H1 (cell line): Measurements from ENCODE around the gene FAM219A. TPM values are rescaled to one million over a fixed set of nuclear protein-coding genes. Genes with fewer than 3 reads are reported as not detected.

Source experiments
- CTCF ChIA-PET: fragments of 300-600 bp; sonication (Branson Sonifier 250); formaldehyde crosslinking; loops from one replicate; lab custom pipeline; 2021; ENCODE audit not compliant: partially characterized antibody; lab: Charles Lee
- POLR2A ChIA-PET: fragments of 300-600 bp; sonication (Branson Sonifier 250); formaldehyde crosslinking; loops from one replicate; lab custom pipeline; 2021; ENCODE audit warnings: inconsistent platforms; ENCODE audit not compliant: partially characterized antibody; lab: Charles Lee
- DNase-seq, 2 experiments: peaks; one replicate each; pipeline versions ENCODE4 v3.0.0 to v3.0.0-alpha.2; 2010 to 2022; ENCODE audit warnings: low spot score in 2 of 2, low read depth in 1 of 2, mixed read lengths in 1 of 2
- FAIRE-seq: peaks from 2 replicates; lab custom pipeline; 2011; peaks lifted over from hg19 to GRCh38; lab: Jason Lieb, UNC
- H2AFZ ChIP-seq: 2 replicates; pipeline ENCODE4 v1.8.1; 2012; ENCODE audit warnings: low read length, inconsistent platforms
- H2AK5ac ChIP-seq: 2 replicates; pipeline ENCODE4 v1.6.1; 2013; ENCODE audit warnings: low read depth, low read length
- H2BK120ac ChIP-seq: replicated peaks from 2 replicates; pipeline ENCODE3; 2013; ENCODE audit warnings: low read depth, low read length, inconsistent platforms
- H2BK12ac ChIP-seq: 2 replicates; pipeline ENCODE4 v1.6.1; 2013; ENCODE audit warnings: low read depth, low read length
- H2BK15ac ChIP-seq: 2 replicates; pipeline ENCODE4 v1.6.1; 2013; ENCODE audit warnings: low read length
- H2BK20ac ChIP-seq: 2 replicates; pipeline ENCODE4 v1.6.1; 2013; ENCODE audit warnings: low read length
- H2BK5ac ChIP-seq: 2 replicates; pipeline ENCODE4 v1.6.1; 2013; ENCODE audit warnings: low read depth, low read length
- H3K14ac ChIP-seq: 2 replicates; pipeline ENCODE4 v1.6.1; 2013; ENCODE audit warnings: inconsistent platforms; ENCODE audit not compliant: insufficient read length
- H3K18ac ChIP-seq: 2 replicates; pipeline ENCODE4 v1.6.1; 2013; ENCODE audit warnings: low read length; ENCODE audit errors: extremely low read depth
- H3K23ac ChIP-seq: 2 replicates; pipeline ENCODE4 v1.6.1; 2013; ENCODE audit warnings: inconsistent platforms; ENCODE audit not compliant: insufficient read length
- H3K23me2 ChIP-seq: 2 replicates; pipeline ENCODE4 v1.6.1; 2013; ENCODE audit warnings: low read depth, low read length
- H3K27ac ChIP-seq: 2 replicates; pipeline ENCODE4 v1.6.1; 2011; ENCODE audit warnings: low read depth, low read length, inconsistent platforms
- H3K27me3 ChIP-seq, 4 experiments: replicated peaks in 1 of 4; 1 replicate in 1 of 4; 2 replicates in 3 of 4; pipeline versions ENCODE4 v1.6.1 to v1.8.1; 2011 to 2013; ENCODE audit warnings: low read length in 3 of 4, mild to moderate bottlenecking in 3 of 4, inconsistent platforms in 2 of 4, mixed read lengths in 2 of 4, moderate library complexity in 1 of 4; ENCODE audit not compliant: control insufficient read depth in 3 of 4, insufficient read depth in 3 of 4; ENCODE audit errors: extremely low read depth in 1 of 4
- H3K36me3 ChIP-seq, 4 experiments: 2 replicates each; pipeline versions ENCODE4 v1.6.1 to v1.8.1; 2011 to 2013; ENCODE audit warnings: mild to moderate bottlenecking in 4 of 4, low read length in 3 of 4, moderate library complexity in 2 of 4, control low read depth in 1 of 4, inconsistent platforms in 1 of 4; ENCODE audit not compliant: insufficient read depth in 4 of 4, control insufficient read depth in 2 of 4
- H3K4ac ChIP-seq: replicated peaks from 2 replicates; pipeline ENCODE3; 2013; ENCODE audit warnings: low read length, low read depth, mixed read lengths, inconsistent platforms; ENCODE audit not compliant: insufficient read length
- H3K4me1 ChIP-seq, 4 experiments: replicated peaks in 1 of 4; 1 replicate in 1 of 4; 2 replicates in 3 of 4; pipeline versions ENCODE4 v1.6.1 to v1.8.1; 2011 to 2013; ENCODE audit warnings: low read length in 3 of 4, inconsistent platforms in 2 of 4, mixed read lengths in 1 of 4; ENCODE audit not compliant: insufficient read depth in 4 of 4, control insufficient read depth in 3 of 4
- H3K4me2 ChIP-seq, 2 experiments: 2 replicates each; pipeline versions ENCODE4 v1.6.1 to v1.8.1; 2011 to 2013; ENCODE audit warnings: low read depth in 2 of 2, low read length in 2 of 2, control low read depth in 1 of 2, inconsistent platforms in 1 of 2, mild to moderate bottlenecking in 1 of 2; ENCODE audit not compliant: insufficient read depth in 1 of 2
- H3K4me3 ChIP-seq, 4 experiments: fragments of 200-600, 300-600 bp in 1 of 4; sonication (generic), shearing (Covaris generic), sonication (Bioruptor Twin) in 1 of 4; 2 replicates each; pipeline versions ENCODE4 v1.5.1 to v1.8.1; 2011 to 2016; ENCODE audit warnings: low read length in 4 of 4, low read depth in 3 of 4, control low read depth in 2 of 4, inconsistent platforms in 2 of 4, mild to moderate bottlenecking in 2 of 4, mixed read lengths in 1 of 4, moderate library complexity in 1 of 4; ENCODE audit not compliant: insufficient read depth in 2 of 4; ENCODE audit errors: extremely low read depth in 1 of 4
- H3K56ac ChIP-seq: replicated peaks from 2 replicates; pipeline ENCODE3; 2013; ENCODE audit warnings: low read depth, mild to moderate bottlenecking, mixed read lengths, low read length, inconsistent platforms; ENCODE audit not compliant: insufficient read length
- H3K79me1 ChIP-seq: 2 replicates; pipeline ENCODE4 v1.6.1; 2013; ENCODE audit warnings: low read depth, low read length, control low read depth
- H3K79me2 ChIP-seq, 2 experiments: 2 replicates each; pipeline versions ENCODE4 v1.6.1 to v1.8.1; 2012 to 2013; ENCODE audit warnings: low read length in 2 of 2, mild to moderate bottlenecking in 2 of 2, inconsistent platforms in 1 of 2; ENCODE audit not compliant: insufficient read depth in 2 of 2, control insufficient read depth in 1 of 2
- H3K9ac ChIP-seq, 4 experiments: replicated peaks in 1 of 4; 1 replicate in 1 of 4; 2 replicates in 3 of 4; pipeline versions ENCODE4 v1.6.1 to v1.8.1; 2011 to 2013; ENCODE audit warnings: low read depth in 3 of 4, low read length in 3 of 4, control low read depth in 2 of 4, mild to moderate bottlenecking in 2 of 4, moderate library complexity in 2 of 4, inconsistent platforms in 1 of 4; ENCODE audit errors: extremely low read depth in 1 of 4
- H3K9me3 ChIP-seq, 2 experiments: 2 replicates each; pipeline versions ENCODE4 v1.6.1 to v1.8.1; 2012 to 2013; ENCODE audit warnings: mild to moderate bottlenecking in 2 of 2, moderate library complexity in 2 of 2, control low read depth in 1 of 2, inconsistent platforms in 1 of 2, low read depth in 1 of 2, low read length in 1 of 2, mixed read lengths in 1 of 2; ENCODE audit not compliant: insufficient read depth in 2 of 2
- H4K20me1 ChIP-seq, 2 experiments: replicated peaks in 1 of 2; 2 replicates each; pipeline versions ENCODE3 to v1.8.1; 2011 to 2013; ENCODE audit warnings: inconsistent platforms in 2 of 2, low read length in 2 of 2, mild to moderate bottlenecking in 1 of 2; ENCODE audit not compliant: insufficient read depth in 2 of 2, control insufficient read depth in 1 of 2
- H4K5ac ChIP-seq: 2 replicates; pipeline ENCODE4 v1.6.1; 2013; ENCODE audit warnings: low read length, low read depth, mixed read lengths, inconsistent platforms; ENCODE audit not compliant: insufficient read length
- H4K8ac ChIP-seq: 2 replicates; pipeline ENCODE4 v1.8.0; 2013; ENCODE audit warnings: mild to moderate bottlenecking, moderate library complexity, low read length, inconsistent platforms; ENCODE audit not compliant: insufficient read depth; ENCODE audit errors: extremely low read depth
- H4K91ac ChIP-seq: replicated peaks from 2 replicates; pipeline ENCODE3; 2013; ENCODE audit warnings: low read length, mixed read lengths, inconsistent platforms; ENCODE audit not compliant: insufficient read length
- CEBPB ChIP-seq: IDR thresholded peaks from 2 replicates; pipeline ENCODE4 v1.6.1; 2012; ENCODE audit warnings: low read depth, low read length
- CTBP2 ChIP-seq: IDR thresholded peaks from 2 replicates; pipeline ENCODE4 v1.7.0; 2011; ENCODE audit warnings: borderline replicate concordance, mild to moderate bottlenecking, moderate library complexity, mixed read lengths, low read length; ENCODE audit not compliant: insufficient read depth, insufficient read length
- GTF2F1 ChIP-seq: IDR thresholded peaks from 2 replicates; pipeline ENCODE4 v1.6.1; 2012; ENCODE audit warnings: low read depth, low read length, improper control_type of control experiment, borderline replicate concordance
- HDAC2 ChIP-seq, 2 experiments: fragments of 300-600 bp in 1 of 2; sonication (generic) in 1 of 2; IDR thresholded peaks; 2 replicates each; pipeline ENCODE4 v1.6.1; 2011 to 2012; ENCODE audit warnings: low read depth in 2 of 2, low read length in 2 of 2, mild to moderate bottlenecking in 2 of 2, moderate library complexity in 2 of 2, borderline replicate concordance in 1 of 2, inconsistent platforms in 1 of 2
- JUN ChIP-seq: IDR thresholded peaks from 2 replicates; pipeline ENCODE4 v1.6.1; 2011; ENCODE audit warnings: low read depth, mild to moderate bottlenecking, improper control_type of control experiment, low read length
- JUND ChIP-seq: IDR thresholded peaks from 2 replicates; pipeline ENCODE4 v1.6.1; 2011; ENCODE audit warnings: mild to moderate bottlenecking, improper control_type of control experiment, low read length
- NANOG ChIP-seq: IDR thresholded peaks from 2 replicates; pipeline ENCODE4 v1.6.1; 2011; ENCODE audit warnings: low read length, low read depth, mild to moderate bottlenecking, inconsistent platforms; ENCODE audit not compliant: insufficient read depth, poor library complexity, severe bottlenecking
- PHF8 ChIP-seq: fragments of 200-600 bp; sonication (generic); conservative IDR thresholded peaks from 2 replicates; pipeline ENCODE4 v1.7.1; 2012; ENCODE audit warnings: low read depth, mild to moderate bottlenecking, inconsistent platforms, low read length, moderate library complexity
- RXRA ChIP-seq: IDR thresholded peaks from 2 replicates; pipeline ENCODE4 v1.6.1; 2011; ENCODE audit warnings: low read depth, mild to moderate bottlenecking, low read length, moderate library complexity; ENCODE audit not compliant: insufficient read depth
- SP2 ChIP-seq: IDR thresholded peaks from 2 replicates; pipeline ENCODE4 v1.6.1; 2012; ENCODE audit warnings: mild to moderate bottlenecking, low read length, inconsistent platforms
- SP4 ChIP-seq: IDR thresholded peaks from 2 replicates; pipeline ENCODE4 v1.6.1; 2012; ENCODE audit warnings: low read length, inconsistent platforms
- WGBS, 2 experiments: shearing (Covaris generic) in 1 of 2; methylation state at CpG; one replicate each; pipeline versions ENCODE4 v1.1.6 to v1.1.7; 2013 to 2015; ENCODE audit warnings: low lambda C conversion rate in 2 of 2, mixed read lengths in 2 of 2, inconsistent platforms in 1 of 2, low coverage in 1 of 2, missing lambda C conversion rate in 1 of 2; ENCODE audit not compliant: insufficient replicate concordance in 2 of 2, insufficient coverage in 1 of 2, insufficient read length in 1 of 2; ENCODE audit errors: extremely low coverage in 1 of 2, missing lambda C conversion rate in 1 of 2; 5-methylcytosine and 5-hydroxymethylcytosine counted together
- polyA plus RNA-seq, 7 experiments: library from polyadenylated mRNA; depleted of rRNA in 3 of 7; stranded (reverse) in 5 of 7; unstranded in 2 of 7; fragments of >200 nt in 5 of 7; fragments of 200-250 nt in 2 of 7; gene quantifications; 1 replicate in 5 of 7; 2 replicates in 1 of 7; 4 replicates in 1 of 7; pipeline versions ENCODE4 v1.2.1 to v1.2.3, GENCODE V29; 2011 to 2013; ENCODE audit warnings: missing spikeins in 2 of 7, mixed read lengths in 2 of 7
- total RNA-seq: library from RNA; stranded (reverse); fragmentation: NEBNext Ultra II Directional; extraction: Animal tissue kit (Norgen Biotek cat#: 25700); gene quantifications from 2 replicates; pipeline ENCODE4 v1.2.1, GENCODE V29; 2021

The FAM219A gene
- total and polyA plus RNA-seq, 2 of the 8 experiments (the other 6 are each of a cell fraction or from before 2014, with no cell fraction given): 7.7 to 10.4 TPM

DNA sequence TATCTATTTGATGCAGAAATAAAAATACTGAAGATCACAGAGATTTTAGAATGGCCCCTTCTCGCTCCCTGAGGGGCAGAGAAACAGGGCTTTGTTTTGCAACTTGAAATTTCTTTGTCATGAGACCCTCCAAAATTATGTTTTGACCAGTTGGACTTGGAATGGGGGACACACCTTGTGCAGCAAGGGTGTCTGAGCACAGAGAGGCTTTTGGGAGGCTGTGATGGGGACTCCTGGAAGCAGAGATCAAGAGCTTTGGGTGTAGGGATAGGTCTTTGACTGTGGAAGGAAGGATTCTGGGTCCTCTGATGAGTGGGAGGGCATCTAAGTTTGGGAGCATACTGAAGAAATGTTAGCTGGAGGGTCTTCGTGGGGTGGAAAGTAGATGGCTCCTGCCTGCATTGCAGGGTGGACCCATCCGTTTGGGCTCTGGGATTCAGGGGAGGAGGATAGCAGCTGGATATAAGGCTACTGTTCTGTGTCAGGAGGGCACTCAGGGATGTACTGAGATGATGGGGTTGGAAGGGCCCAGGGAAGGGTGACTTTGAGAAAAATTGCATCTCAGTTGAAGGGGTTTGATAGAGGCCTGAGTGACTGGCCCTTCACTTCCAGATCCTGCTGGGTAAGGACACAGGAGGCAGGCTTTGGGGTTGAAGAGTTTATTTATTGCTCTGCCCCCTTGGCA lies 79.9 kb downstream of the FAM219A start:
- Histone ChIP-seq H2BK15ac (no peak overlapping the region), H3K23ac (no peak overlapping the region), H3K79me2 (no peaks in the 10 kb centered on the region), H3K9ac (no peak overlapping the region), H2AK5ac (no peak overlapping the region), H3K4me3 (no peak overlapping the region), H3K27me3 (peaks cover 3 to 34% (median 32%) of the 10 kb centered on the region in 4 experiments), H3K14ac (no peak overlapping the region), H3K36me3 (no peaks in the 10 kb centered on the region), H4K20me1 (no peaks in the 10 kb centered on the region), H3K23me2 (peaks cover 33% of the 10 kb centered on the region), H3K4me1 (peaks cover 6 to 15% (median 7%) of the 10 kb centered on the region in 4 experiments), H2BK120ac (no peak overlapping the region), H3K27ac (no peak overlapping the region), H2BK12ac (no peak overlapping the region), H2AFZ (no peak overlapping the region), H2BK20ac (no peak overlapping the region), H3K9me3 (no peaks in the 10 kb centered on the region), H3K4ac (no peak overlapping the region), H4K5ac (no peak overlapping the region), H2BK5ac (no peak overlapping the region), H3K79me1 (no peaks in the 10 kb centered on the region; the same call in 1 of the 2 replicates), H3K56ac (no peak overlapping the region), H3K4me2 (no peak overlapping the region; a peak in 1 of 4 replicates), H4K8ac (no peak overlapping the region), H4K91ac (no peak overlapping the region), H3K18ac (no peak overlapping the region)
- FAIRE-seq (no peak), DNase-seq (no peak)
- WGBS, 2 experiments: 79% methylated on average over 3 of the region's 3 CpGs; no CpG with 5 or more reads in 1 of the 2 experiments
- CTCF ChIA-PET: interaction anchor here (0.6 to 19.4 kb wide), 29 partner anchors 8 to 564 kb away, joined by 3 to 350 read pairs (median 3); no protein-coding TSS in a partner anchor
- POLR2A ChIA-PET: interaction anchor here (0.7 to 1.5 kb wide), 2 partner anchors 124 to 329 kb away, joined by 3 to 7 read pairs; no protein-coding TSS in a partner anchor
- TF ChIP-seq JUND: no peak
- TF ChIP-seq RXRA: no peak
- no peak for TF ChIP-seq SP2
- no peak for TF ChIP-seq NANOG
- TF ChIP-seq CTBP2: no peak
- TF ChIP-seq JUN: no peak
- TF ChIP-seq SP4: no peak
- TF ChIP-seq HDAC2 (IDR thresholded peaks at IDR 0.05; ENCODE audit: borderline replicate concordance in 1 of 2, low read depth in 2 of 2, low read length in 2 of 2): no peak
- no peak for TF ChIP-seq GTF2F1
- TF ChIP-seq CEBPB: no peak
- no peak for TF ChIP-seq PHF8
